HepG2 (cell line): Measurements from ENCODE around the gene AFTPH. TPM values are rescaled to one million over a fixed set of nuclear protein-coding genes. Genes with fewer than 3 reads are reported as not detected.

Experiments used
- ARNTL ChIP-seq: sonication (generic); formaldehyde crosslinking; IDR thresholded peaks from 2 replicates; pipeline ENCODE4 v1.4.0; 2020; ENCODE audit warnings: mild to moderate bottlenecking, missing genetic modification reagents
- CBX1 ChIP-seq: IDR thresholded peaks from one replicate; pipeline ENCODE4 v1.6.1; 2016; ENCODE audit warnings: antibody characterized with exemption, low read depth
- HOXD1 ChIP-seq: sonication (generic); formaldehyde crosslinking; IDR thresholded peaks from 2 replicates; pipeline ENCODE4 v1.5.0; 2020; ENCODE audit warnings: missing genetic modification reagents
- ISL2 ChIP-seq: sonication (generic); formaldehyde crosslinking; IDR thresholded peaks from 2 replicates; pipeline ENCODE4 v1.5.0; 2020; ENCODE audit warnings: missing genetic modification reagents
- RBM39 ChIP-seq: fragments of 200-400 bp; formaldehyde crosslinking; IDR thresholded peaks from one replicate; pipeline ENCODE4 v1.6.1; 2018; ENCODE audit warnings: antibody characterized with exemption, mild to moderate bottlenecking, low read depth, low read length; ENCODE audit not compliant: poor library complexity, severe bottlenecking
- RFX1 ChIP-seq: fragments of 450-650 bp; IDR thresholded peaks from 2 replicates; pipeline ENCODE4 v1.6.1; 2017
- RFXANK ChIP-seq: IDR thresholded peaks from 2 replicates; pipeline ENCODE4 v1.6.1; 2016
- STAT5B ChIP-seq: sonication (generic); formaldehyde crosslinking; IDR thresholded peaks from 2 replicates; pipeline ENCODE4 v1.4.0; 2020; ENCODE audit warnings: missing genetic modification reagents
- TRIM24 ChIP-seq: sonication (generic); formaldehyde crosslinking; IDR thresholded peaks from 2 replicates; pipeline ENCODE4 v1.8.0; 2022; ENCODE audit warnings: mild to moderate bottlenecking, missing genetic modification reagents
- ZMYM4 ChIP-seq: sonication (generic); formaldehyde crosslinking; IDR thresholded peaks from 2 replicates; pipeline ENCODE4 v1.8.1; 2023; ENCODE audit warnings: mild to moderate bottlenecking, missing genetic modification reagents
- ZNF230 ChIP-seq: sonication (generic); formaldehyde crosslinking; IDR thresholded peaks from 2 replicates; pipeline ENCODE4 v1.4.0; 2020; ENCODE audit warnings: mild to moderate bottlenecking, missing genetic modification reagents
- ZNF253 ChIP-seq: sonication (generic); formaldehyde crosslinking; IDR thresholded peaks from 2 replicates; pipeline ENCODE4 v1.8.0; 2022; ENCODE audit warnings: mild to moderate bottlenecking, missing genetic modification reagents, borderline replicate concordance
- ZNF441 ChIP-seq: sonication (generic); formaldehyde crosslinking; IDR thresholded peaks from 2 replicates; pipeline ENCODE4 v1.7.0; 2021; ENCODE audit warnings: missing genetic modification reagents, borderline replicate concordance
- polyA plus RNA-seq, 8 experiments: library from polyadenylated mRNA; depleted of rRNA in 3 of 8; stranded (reverse) in 7 of 8; unstranded in 1 of 8; fragments of >200 nt; fragmentation: Illumina TruSeq in 4 of 8; extraction: Trizol in 4 of 8; gene quantifications; 2 replicates each; pipeline versions ENCODE4 v1.2.1 to v1.2.3, GENCODE V29; 2011 to 2016; ENCODE audit warnings: low read depth in 4 of 8, missing spikeins in 1 of 8, mixed read lengths in 1 of 8; ENCODE audit not compliant: insufficient read depth in 1 of 8
- total RNA-seq, 5 experiments: library from RNA; depleted of rRNA; stranded (reverse); fragments of >200 nt; fragmentation: Illumina TruSeq; extraction: Trizol; gene quantifications; 2 replicates each; pipeline ENCODE4 v1.2.3, GENCODE V29; 2016; ENCODE audit warnings: low read depth in 1 of 5
- TF ChIP-seq, protein P1 (sequence below), 2 experiments: sonication (generic) in 1 of 2; formaldehyde crosslinking in 1 of 2; IDR thresholded peaks; 2 replicates each; pipeline versions ENCODE4 v1.6.1 to v1.9.0; 2014 to 2022; ENCODE audit warnings: antibody characterized with exemption in 1 of 2, borderline replicate concordance in 1 of 2, inconsistent platforms in 1 of 2, low read depth in 1 of 2, missing genetic modification reagents in 1 of 2
- TF ChIP-seq, protein P2 (sequence below): sonication (generic); formaldehyde crosslinking; IDR thresholded peaks from 2 replicates; pipeline ENCODE4 v1.8.0; 2022; ENCODE audit warnings: mild to moderate bottlenecking, missing genetic modification reagents, moderate library complexity
- TF ChIP-seq, protein P3 (sequence below): sonication (generic); formaldehyde crosslinking; IDR thresholded peaks from 2 replicates; pipeline ENCODE4 v1.4.0; 2020; ENCODE audit warnings: mild to moderate bottlenecking, missing genetic modification reagents
- TF ChIP-seq, protein P4 (sequence below): sonication (generic); formaldehyde crosslinking; conservative IDR thresholded peaks from 2 replicates; pipeline ENCODE4 v1.8.0; 2022; ENCODE audit warnings: mild to moderate bottlenecking, moderate library complexity, missing genetic modification reagents

The AFTPH gene
- total and polyA plus RNA-seq, 2 of the 13 experiments (the other 11 are each of a cell fraction or from before 2014, with no cell fraction given), result 27.5 to 36.8 TPM

DNA sequence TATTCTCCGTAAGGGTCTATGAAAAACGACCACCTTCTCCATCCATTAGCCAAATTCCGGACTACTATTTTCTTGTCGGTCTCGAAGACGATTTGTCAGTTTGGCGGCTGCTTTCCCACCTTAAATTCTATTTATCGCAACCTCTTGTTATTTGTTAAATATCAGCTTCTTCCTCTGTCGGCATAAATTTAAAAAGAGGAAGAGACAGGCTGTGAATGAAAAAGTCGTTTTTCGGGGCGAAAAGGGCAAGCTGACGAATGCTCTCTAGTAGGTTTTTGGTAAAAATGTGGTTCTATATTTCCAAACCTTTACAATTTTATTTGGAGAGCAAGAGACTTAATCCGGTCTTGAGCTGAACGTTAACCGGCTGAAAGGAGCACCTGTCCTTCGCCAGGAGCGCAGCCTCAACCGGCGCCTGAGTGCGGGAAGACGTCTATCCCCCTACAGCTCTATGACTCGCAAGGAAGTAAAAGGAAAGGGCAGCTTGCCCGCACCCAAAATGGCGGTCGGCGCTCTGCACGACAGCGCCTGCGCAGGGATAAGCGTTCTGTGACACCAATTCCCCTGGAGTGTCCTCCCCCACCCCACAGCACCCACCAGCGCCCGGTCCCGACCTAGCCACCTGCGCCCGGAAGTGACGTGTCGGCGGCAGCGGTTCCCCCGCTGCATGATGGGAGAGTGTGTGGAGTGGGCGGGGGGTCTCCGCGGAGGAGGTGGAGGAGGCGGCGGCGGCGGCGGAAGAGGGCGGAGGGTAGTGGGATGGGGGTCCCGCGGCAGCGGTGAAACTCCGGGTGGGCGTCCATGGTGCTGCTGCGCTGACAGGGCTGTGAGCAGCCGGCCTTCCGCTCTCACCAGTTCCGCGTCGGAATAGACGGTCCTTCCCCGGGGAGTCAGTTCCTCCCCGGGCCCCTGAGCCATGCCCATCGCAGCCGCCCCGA lies at the start of gene AFTPH (continued):
- TF ChIP-seq, protein P1, sequence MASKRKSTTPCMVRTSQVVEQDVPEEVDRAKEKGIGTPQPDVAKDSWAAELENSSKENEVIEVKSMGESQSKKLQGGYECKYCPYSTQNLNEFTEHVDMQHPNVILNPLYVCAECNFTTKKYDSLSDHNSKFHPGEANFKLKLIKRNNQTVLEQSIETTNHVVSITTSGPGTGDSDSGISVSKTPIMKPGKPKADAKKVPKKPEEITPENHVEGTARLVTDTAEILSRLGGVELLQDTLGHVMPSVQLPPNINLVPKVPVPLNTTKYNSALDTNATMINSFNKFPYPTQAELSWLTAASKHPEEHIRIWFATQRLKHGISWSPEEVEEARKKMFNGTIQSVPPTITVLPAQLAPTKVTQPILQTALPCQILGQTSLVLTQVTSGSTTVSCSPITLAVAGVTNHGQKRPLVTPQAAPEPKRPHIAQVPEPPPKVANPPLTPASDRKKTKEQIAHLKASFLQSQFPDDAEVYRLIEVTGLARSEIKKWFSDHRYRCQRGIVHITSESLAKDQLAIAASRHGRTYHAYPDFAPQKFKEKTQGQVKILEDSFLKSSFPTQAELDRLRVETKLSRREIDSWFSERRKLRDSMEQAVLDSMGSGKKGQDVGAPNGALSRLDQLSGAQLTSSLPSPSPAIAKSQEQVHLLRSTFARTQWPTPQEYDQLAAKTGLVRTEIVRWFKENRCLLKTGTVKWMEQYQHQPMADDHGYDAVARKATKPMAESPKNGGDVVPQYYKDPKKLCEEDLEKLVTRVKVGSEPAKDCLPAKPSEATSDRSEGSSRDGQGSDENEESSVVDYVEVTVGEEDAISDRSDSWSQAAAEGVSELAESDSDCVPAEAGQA (IDR thresholded peaks at IDR 0.05; ENCODE audit: low read depth), result peak; percentile 99
- TF ChIP-seq, protein P1 (CRISPR knock-in tag; IDR thresholded peaks at IDR 0.05; ENCODE audit: borderline replicate concordance), result no peak
- no peak; the same call in 1 of the 2 replicates for TF ChIP-seq ISL2 (CRISPR knock-in tag)
- TF ChIP-seq, protein P2, sequence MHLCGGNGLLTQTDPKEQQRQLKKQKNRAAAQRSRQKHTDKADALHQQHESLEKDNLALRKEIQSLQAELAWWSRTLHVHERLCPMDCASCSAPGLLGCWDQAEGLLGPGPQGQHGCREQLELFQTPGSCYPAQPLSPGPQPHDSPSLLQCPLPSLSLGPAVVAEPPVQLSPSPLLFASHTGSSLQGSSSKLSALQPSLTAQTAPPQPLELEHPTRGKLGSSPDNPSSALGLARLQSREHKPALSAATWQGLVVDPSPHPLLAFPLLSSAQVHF (CRISPR knock-in tag), result peak; percentile 77; the same call in 1 of the 2 replicates
- TF ChIP-seq, protein P3, sequence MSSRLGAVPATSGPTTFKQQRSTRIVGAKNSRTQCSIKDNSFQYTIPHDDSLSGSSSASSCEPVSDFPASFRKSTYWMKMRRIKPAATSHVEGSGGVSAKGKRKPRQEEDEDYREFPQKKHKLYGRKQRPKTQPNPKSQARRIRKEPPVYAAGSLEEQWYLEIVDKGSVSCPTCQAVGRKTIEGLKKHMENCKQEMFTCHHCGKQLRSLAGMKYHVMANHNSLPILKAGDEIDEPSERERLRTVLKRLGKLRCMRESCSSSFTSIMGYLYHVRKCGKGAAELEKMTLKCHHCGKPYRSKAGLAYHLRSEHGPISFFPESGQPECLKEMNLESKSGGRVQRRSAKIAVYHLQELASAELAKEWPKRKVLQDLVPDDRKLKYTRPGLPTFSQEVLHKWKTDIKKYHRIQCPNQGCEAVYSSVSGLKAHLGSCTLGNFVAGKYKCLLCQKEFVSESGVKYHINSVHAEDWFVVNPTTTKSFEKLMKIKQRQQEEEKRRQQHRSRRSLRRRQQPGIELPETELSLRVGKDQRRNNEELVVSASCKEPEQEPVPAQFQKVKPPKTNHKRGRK, result no peak
- TF ChIP-seq ZNF230, result no peak
- TF ChIP-seq STAT5B (CRISPR knock-in tag), result no peak
- no peak for TF ChIP-seq ARNTL (CRISPR knock-in tag)
- no peak for TF ChIP-seq ZNF253 (CRISPR knock-in tag)
- no peak; the same call in 1 of the 2 replicates for TF ChIP-seq ZNF441 (CRISPR knock-in tag)
- TF ChIP-seq CBX1, result no peak
- no peak for TF ChIP-seq RBM39
- peak; percentile 70; the same call in 1 of the 2 replicates for TF ChIP-seq HOXD1
- TF ChIP-seq RFX1, result no peak
- TF ChIP-seq, protein P4, sequence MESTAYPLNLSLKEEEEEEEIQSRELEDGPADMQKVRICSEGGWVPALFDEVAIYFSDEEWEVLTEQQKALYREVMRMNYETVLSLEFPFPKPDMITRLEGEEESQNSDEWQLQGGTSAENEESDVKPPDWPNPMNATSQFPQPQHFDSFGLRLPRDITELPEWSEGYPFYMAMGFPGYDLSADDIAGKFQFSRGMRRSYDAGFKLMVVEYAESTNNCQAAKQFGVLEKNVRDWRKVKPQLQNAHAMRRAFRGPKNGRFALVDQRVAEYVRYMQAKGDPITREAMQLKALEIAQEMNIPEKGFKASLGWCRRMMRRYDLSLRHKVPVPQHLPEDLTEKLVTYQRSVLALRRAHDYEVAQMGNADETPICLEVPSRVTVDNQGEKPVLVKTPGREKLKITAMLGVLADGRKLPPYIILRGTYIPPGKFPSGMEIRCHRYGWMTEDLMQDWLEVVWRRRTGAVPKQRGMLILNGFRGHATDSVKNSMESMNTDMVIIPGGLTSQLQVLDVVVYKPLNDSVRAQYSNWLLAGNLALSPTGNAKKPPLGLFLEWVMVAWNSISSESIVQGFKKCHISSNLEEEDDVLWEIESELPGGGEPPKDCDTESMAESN (CRISPR knock-in tag), result peak; percentile 81; the same call in 1 of the 2 replicates
- TF ChIP-seq TRIM24 (CRISPR knock-in tag), result no peak
- no peak for TF ChIP-seq RFXANK
- peak; percentile 95 for TF ChIP-seq ZMYM4 (CRISPR knock-in tag)
